GM18508 (cell line): ENCODE data around the gene FGD5.

Experiments
- ATAC-seq: cut with Tn5 transposase; IDR thresholded peaks from one replicate; pipeline ENCODE4 v1.9.1; 2021; ENCODE audit warnings: moderate number of reproducible peaks; ENCODE audit not compliant: insufficient read depth, unreplicated experiment

FGD5 gene

GRCh38 chr3:14822670-14823390, 4.1 kb downstream of the FGD5 start:
- ATAC-seq: no peak

GRCh38 chr3:14823393-14823792, 4.6 kb downstream of the FGD5 start:
- ATAC-seq: no peak

- no peak for ATAC-seq
Measured at GRCh38 chr3:14823910-14824629, 5.3 kb downstream of the FGD5 start.

- no peak for ATAC-seq
Measured at GRCh38 chr3:14824646-14825045, 5.9 kb downstream of the FGD5 start.

GRCh38 chr3:14826069-14826468, 7.3 kb downstream of the FGD5 start:
- ATAC-seq: no peak

GRCh38 chr3:14827776-14828175, 9.0 kb downstream of the FGD5 start:
- no peak for ATAC-seq

GRCh38 chr3:14829811-14830210, 11.0 kb downstream of the FGD5 start:
- no peak for ATAC-seq

- ATAC-seq: no peak
Measured at GRCh38 chr3:14831916-14832450, 13.2 kb downstream of the FGD5 start.

- no peak for ATAC-seq
Measured at GRCh38 chr3:14832975-14833722, 14.4 kb downstream of the FGD5 start.

GRCh38 chr3:14834121-14834520, 15.4 kb downstream of the FGD5 start:
- no peak for ATAC-seq

GRCh38 chr3:14834807-14835466, 16.2 kb downstream of the FGD5 start:
- no peak for ATAC-seq

- no peak for ATAC-seq
Measured at GRCh38 chr3:14836049-14836468, 17.3 kb downstream of the FGD5 start.

GRCh38 chr3:14837186-14837877, 18.6 kb downstream of the FGD5 start:
- ATAC-seq: no peak

GRCh38 chr3:14837878-14838258, 19.1 kb downstream of the FGD5 start:
- no peak for ATAC-seq

GRCh38 chr3:14839236-14839635, 20.5 kb downstream of the FGD5 start:
- no peak for ATAC-seq

- no peak for ATAC-seq
Measured at GRCh38 chr3:14841836-14842235, 23.1 kb downstream of the FGD5 start.

GRCh38 chr3:14842277-14842676, 23.5 kb downstream of the FGD5 start:
- ATAC-seq: no peak

GRCh38 chr3:14843321-14843720, 24.6 kb downstream of the FGD5 start:
- ATAC-seq: no peak

GRCh38 chr3:14844386-14845170, 25.8 kb downstream of the FGD5 start:
- ATAC-seq: no peak
